NOMO-1 (cell line): ENCODE results near the gene PNPLA7.
A peak's percentile ranks its signal among the peaks of the same experiment; 100 is the strongest.
"Not testable (repeated sequence)": the region's sequence is repeated elsewhere in the genome, so short reads cannot be mapped to it uniquely, and the experiment has no call there.

ENCODE experiments used
- DNase-seq, 2 experiments: peaks; one replicate each; lab custom pipeline; 2025; ENCODE audit not compliant: unreplicated experiment in 2 of 2; lab: John Stamatoyannopoulos, UW

The PNPLA7 gene

GRCh38 chr9:137423514-137424291 lies 126.5 kb downstream of the PNPLA7 start:
- peak; percentile 36 to 57 for DNase-seq

GRCh38 chr9:137422604-137423513 lies 127.3 kb downstream of the PNPLA7 start, which contains the start of the genes EXD3 and NOXA1:
Gene EXD3, minus strand, starts transcription at chr9:137423162. Its CDS starts 27,805 bp downstream, at chr9:137395357.
Gene NOXA1, plus strand, starts transcription at chr9:137423393. Its CDS starts 137 bp downstream, at chr9:137423530.
- DNase-seq = peak; percentile 91 to 96

- DNase-seq = no peak
These were observed 128.2 kb downstream of the PNPLA7 start for GRCh38 chr9:137421838-137422603.

- peak; percentile 57 to 76 for DNase-seq
These were observed 132.8 kb downstream of the PNPLA7 start for GRCh38 chr9:137417161-137418021.

- no peak for DNase-seq
These were observed 133.5 kb downstream of the PNPLA7 start for GRCh38 chr9:137416563-137417151.

- DNase-seq = no peak
These were observed 134.1 kb downstream of the PNPLA7 start for GRCh38 chr9:137416006-137416562.

- no peak for DNase-seq
These were observed 134.8 kb downstream of the PNPLA7 start for GRCh38 chr9:137415451-137415850.

GRCh38 chr9:137412431-137412830 lies 137.8 kb downstream of the PNPLA7 start:
- no peak for DNase-seq

- DNase-seq = peak; percentile 68 to 70
These were observed 138.4 kb downstream of the PNPLA7 start for GRCh38 chr9:137411645-137412380.

GRCh38 chr9:137411260-137411644 lies 138.9 kb downstream of the PNPLA7 start:
- DNase-seq = no peak

GRCh38 chr9:137410891-137411249 lies 139.3 kb downstream of the PNPLA7 start:
- no peak for DNase-seq

GRCh38 chr9:137410236-137410890 lies 139.8 kb downstream of the PNPLA7 start:
- DNase-seq = not testable (repeated sequence)
